ENCODE results near the gene NRN1.

The NRN1 gene

DNA sequence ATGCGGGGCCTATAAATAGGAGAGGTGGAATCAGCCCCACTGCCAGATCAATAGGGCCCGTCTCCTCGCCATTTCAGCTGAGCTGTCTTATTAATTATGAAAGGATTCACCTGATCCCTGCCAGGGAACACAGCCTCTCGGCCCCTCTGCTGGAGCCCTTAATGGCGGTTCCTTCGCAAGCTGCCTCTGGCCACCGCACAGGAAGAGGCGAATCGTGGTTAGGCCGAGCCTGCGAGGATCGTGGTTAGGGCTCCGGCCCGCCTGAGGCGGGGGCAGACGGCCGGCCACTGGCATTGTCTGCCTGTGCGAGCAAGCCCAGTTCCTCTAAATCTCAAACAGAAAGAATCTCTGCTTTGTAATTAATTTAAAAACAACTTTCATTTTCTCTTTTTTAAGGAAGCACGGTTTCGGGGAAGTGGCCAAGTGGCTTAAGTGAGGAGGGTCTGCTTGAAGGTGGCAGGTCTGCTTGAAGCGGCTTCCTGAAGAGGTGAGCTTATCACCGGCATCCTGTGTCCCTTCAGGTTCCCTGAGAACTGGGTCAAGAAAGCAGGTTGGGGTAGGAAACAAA, 9.2 kb downstream of the NRN1 start (continued):
- TF ChIP-seq, protein P1, sequence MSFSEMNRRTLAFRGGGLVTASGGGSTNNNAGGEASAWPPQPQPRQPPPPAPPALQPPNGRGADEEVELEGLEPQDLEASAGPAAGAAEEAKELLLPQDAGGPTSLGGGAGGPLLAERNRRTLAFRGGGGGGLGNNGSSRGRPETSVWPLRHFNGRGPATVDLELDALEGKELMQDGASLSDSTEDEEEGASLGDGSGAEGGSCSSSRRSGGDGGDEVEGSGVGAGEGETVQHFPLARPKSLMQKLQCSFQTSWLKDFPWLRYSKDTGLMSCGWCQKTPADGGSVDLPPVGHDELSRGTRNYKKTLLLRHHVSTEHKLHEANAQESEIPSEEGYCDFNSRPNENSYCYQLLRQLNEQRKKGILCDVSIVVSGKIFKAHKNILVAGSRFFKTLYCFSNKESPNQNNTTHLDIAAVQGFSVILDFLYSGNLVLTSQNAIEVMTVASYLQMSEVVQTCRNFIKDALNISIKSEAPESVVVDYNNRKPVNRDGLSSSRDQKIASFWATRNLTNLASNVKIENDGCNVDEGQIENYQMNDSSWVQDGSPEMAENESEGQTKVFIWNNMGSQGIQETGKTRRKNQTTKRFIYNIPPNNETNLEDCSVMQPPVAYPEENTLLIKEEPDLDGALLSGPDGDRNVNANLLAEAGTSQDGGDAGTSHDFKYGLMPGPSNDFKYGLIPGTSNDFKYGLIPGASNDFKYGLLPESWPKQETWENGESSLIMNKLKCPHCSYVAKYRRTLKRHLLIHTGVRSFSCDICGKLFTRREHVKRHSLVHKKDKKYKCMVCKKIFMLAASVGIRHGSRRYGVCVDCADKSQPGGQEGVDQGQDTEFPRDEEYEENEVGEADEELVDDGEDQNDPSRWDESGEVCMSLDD (tag by site-specific recombination; IDR thresholded peaks at IDR 0.05) = no peak
- peak; percentile 15 for TF ChIP-seq SP2 (tag by site-specific recombination; IDR thresholded peaks at IDR 0.05)
- TF ChIP-seq, protein P2, sequence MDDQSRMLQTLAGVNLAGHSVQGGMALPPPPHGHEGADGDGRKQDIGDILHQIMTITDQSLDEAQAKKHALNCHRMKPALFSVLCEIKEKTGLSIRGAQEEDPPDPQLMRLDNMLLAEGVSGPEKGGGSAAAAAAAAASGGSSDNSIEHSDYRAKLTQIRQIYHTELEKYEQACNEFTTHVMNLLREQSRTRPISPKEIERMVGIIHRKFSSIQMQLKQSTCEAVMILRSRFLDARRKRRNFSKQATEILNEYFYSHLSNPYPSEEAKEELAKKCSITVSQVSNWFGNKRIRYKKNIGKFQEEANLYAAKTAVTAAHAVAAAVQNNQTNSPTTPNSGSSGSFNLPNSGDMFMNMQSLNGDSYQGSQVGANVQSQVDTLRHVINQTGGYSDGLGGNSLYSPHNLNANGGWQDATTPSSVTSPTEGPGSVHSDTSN (CRISPR knock-in tag; IDR thresholded peaks at IDR 0.05) = no peak
- TF ChIP-seq, protein P3, sequence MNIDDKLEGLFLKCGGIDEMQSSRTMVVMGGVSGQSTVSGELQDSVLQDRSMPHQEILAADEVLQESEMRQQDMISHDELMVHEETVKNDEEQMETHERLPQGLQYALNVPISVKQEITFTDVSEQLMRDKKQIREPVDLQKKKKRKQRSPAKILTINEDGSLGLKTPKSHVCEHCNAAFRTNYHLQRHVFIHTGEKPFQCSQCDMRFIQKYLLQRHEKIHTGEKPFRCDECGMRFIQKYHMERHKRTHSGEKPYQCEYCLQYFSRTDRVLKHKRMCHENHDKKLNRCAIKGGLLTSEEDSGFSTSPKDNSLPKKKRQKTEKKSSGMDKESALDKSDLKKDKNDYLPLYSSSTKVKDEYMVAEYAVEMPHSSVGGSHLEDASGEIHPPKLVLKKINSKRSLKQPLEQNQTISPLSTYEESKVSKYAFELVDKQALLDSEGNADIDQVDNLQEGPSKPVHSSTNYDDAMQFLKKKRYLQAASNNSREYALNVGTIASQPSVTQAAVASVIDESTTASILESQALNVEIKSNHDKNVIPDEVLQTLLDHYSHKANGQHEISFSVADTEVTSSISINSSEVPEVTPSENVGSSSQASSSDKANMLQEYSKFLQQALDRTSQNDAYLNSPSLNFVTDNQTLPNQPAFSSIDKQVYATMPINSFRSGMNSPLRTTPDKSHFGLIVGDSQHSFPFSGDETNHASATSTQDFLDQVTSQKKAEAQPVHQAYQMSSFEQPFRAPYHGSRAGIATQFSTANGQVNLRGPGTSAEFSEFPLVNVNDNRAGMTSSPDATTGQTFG (tag by site-specific recombination; IDR thresholded peaks at IDR 0.05; ENCODE audit: borderline replicate concordance) = no peak
- TF ChIP-seq SETDB1 (IDR thresholded peaks at IDR 0.05; ENCODE audit: insufficient read length, low read length) = no peak
- no peak for TF ChIP-seq ZNF335 (tag by site-specific recombination; conservative IDR thresholded peaks at IDR 0.05)
- TF ChIP-seq ZNF133 (tag by site-specific recombination; IDR thresholded peaks at IDR 0.05) = no peak
- TF ChIP-seq ZFP69B (tag by site-specific recombination; IDR thresholded peaks at IDR 0.05) = no peak

DNA sequence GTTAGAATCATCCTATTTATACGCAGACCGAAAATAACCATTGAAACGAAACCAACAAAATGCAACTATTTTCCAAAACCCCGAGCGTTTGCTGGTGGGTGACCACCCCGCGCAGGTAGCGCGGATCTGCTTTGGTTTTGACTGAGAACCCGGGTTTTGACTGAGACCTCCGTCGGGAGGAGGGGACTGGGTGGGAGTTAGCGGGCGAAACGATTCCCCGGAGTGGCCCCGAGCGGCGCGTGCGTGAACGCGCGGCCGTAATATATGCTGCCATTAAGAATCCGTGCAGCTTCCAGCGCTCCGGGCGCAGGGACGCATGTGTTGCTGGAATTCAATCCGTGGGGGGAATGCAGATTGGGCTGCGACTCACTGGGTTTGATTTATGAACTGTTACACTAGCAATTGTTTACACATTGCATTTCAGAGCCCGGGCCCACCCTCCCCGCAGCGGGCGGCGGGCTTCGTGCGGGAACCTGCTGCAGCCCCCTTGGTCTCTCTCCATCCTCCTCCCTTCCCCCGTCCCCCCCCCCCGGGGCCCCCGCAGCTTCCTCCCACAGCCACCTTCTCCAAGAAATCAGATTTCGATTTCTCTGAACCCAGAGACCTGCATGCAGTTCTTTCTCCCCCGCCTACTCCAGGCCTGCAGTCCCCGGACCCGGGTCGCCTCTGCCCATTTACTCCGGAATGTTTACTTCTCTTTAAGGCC, 9.9 kb downstream of the NRN1 start:
- Histone ChIP-seq H3K4me3 (ENCODE audit: low read depth, low read length) (peak overlapping the region; percentile 62), H3K4me1 (ENCODE audit: control insufficient read depth, insufficient read depth, low read length) (peaks cover 3% of the 10 kb centered on the region), H3K36me3 (ENCODE audit: control insufficient read depth in 2 of 2, insufficient read depth in 1 of 2, low read length in 2 of 2) (peaks cover 7 to 19% of the 10 kb centered on the region in 2 experiments), H3K27ac (ENCODE audit: extremely low read depth, low read depth, low read length) (peak overlapping the region; percentile 83), H3K9me3 (ENCODE audit: control insufficient read depth, insufficient read depth, low read depth, low read length) (no peaks in the 10 kb centered on the region)
- POLR2A ChIA-PET = interaction anchor here (0.9 kb wide), 1 partner anchor 11 kb away, joined by 7 read pairs; no protein-coding TSS in a partner anchor
- CTCF ChIA-PET = no interaction called here
- TF ChIP-seq ZFP69B (tag by site-specific recombination; IDR thresholded peaks at IDR 0.05) (peak; percentile 61), ZBTB20 (tag by site-specific recombination; IDR thresholded peaks at IDR 0.05) (peak; percentile 68), MZF1 (tag by site-specific recombination; IDR thresholded peaks at IDR 0.05; ENCODE audit: borderline replicate concordance) (0 out of 2 replicates have a peak, but pooled peaks have one; percentile 29), ZNF239 (tag by site-specific recombination; IDR thresholded peaks at IDR 0.05) (no peak), ZNF140 (tag by site-specific recombination; IDR thresholded peaks at IDR 0.05) (no peak), ZNF621 (tag by site-specific recombination; IDR thresholded peaks at IDR 0.05) (no peak), ZFHX2 (tag by site-specific recombination; conservative IDR thresholded peaks at IDR 0.05) (no peak; the same call in 1 of the 2 replicates), ZBTB21 (tag by site-specific recombination; IDR thresholded peaks at IDR 0.05) (no peak), GLIS2 (tag by site-specific recombination; IDR thresholded peaks at IDR 0.05) (no peak; the same call in 1 of the 2 replicates), ZFP37 (tag by site-specific recombination; IDR thresholded peaks at IDR 0.05) (no peak), MYNN (tag by site-specific recombination; IDR thresholded peaks at IDR 0.05; ENCODE audit: borderline replicate concordance) (no peak)
- TF ChIP-seq, protein P4, sequence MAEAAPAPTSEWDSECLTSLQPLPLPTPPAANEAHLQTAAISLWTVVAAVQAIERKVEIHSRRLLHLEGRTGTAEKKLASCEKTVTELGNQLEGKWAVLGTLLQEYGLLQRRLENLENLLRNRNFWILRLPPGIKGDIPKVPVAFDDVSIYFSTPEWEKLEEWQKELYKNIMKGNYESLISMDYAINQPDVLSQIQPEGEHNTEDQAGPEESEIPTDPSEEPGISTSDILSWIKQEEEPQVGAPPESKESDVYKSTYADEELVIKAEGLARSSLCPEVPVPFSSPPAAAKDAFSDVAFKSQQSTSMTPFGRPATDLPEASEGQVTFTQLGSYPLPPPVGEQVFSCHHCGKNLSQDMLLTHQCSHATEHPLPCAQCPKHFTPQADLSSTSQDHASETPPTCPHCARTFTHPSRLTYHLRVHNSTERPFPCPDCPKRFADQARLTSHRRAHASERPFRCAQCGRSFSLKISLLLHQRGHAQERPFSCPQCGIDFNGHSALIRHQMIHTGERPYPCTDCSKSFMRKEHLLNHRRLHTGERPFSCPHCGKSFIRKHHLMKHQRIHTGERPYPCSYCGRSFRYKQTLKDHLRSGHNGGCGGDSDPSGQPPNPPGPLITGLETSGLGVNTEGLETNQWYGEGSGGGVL (tag by site-specific recombination; IDR thresholded peaks at IDR 0.05) = peak; percentile 64
- TF ChIP-seq, protein P5, sequence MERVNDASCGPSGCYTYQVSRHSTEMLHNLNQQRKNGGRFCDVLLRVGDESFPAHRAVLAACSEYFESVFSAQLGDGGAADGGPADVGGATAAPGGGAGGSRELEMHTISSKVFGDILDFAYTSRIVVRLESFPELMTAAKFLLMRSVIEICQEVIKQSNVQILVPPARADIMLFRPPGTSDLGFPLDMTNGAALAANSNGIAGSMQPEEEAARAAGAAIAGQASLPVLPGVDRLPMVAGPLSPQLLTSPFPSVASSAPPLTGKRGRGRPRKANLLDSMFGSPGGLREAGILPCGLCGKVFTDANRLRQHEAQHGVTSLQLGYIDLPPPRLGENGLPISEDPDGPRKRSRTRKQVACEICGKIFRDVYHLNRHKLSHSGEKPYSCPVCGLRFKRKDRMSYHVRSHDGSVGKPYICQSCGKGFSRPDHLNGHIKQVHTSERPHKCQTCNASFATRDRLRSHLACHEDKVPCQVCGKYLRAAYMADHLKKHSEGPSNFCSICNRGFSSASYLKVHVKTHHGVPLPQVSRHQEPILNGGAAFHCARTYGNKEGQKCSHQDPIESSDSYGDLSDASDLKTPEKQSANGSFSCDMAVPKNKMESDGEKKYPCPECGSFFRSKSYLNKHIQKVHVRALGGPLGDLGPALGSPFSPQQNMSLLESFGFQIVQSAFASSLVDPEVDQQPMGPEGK (tag by site-specific recombination; IDR thresholded peaks at IDR 0.05) = peak; percentile 23; the same call in 1 of the 2 replicates
- TF ChIP-seq, protein P6, sequence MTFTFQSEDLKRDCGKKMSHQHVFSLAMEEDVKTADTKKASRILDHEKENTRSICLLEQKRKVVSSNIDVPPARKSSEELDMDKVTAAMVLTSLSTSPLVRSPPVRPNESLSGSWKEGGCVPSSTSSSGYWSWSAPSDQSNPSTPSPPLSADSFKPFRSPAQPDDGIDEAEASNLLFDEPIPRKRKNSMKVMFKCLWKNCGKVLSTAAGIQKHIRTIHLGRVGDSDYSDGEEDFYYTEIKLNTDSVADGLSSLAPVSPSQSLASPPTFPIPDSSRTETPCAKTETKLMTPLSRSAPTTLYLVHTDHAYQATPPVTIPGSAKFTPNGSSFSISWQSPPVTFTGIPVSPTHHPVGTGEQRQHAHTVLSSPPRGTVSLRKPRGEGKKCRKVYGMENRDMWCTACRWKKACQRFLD (tag by site-specific recombination; IDR thresholded peaks at IDR 0.05) = no peak
- TF ChIP-seq, protein P7, sequence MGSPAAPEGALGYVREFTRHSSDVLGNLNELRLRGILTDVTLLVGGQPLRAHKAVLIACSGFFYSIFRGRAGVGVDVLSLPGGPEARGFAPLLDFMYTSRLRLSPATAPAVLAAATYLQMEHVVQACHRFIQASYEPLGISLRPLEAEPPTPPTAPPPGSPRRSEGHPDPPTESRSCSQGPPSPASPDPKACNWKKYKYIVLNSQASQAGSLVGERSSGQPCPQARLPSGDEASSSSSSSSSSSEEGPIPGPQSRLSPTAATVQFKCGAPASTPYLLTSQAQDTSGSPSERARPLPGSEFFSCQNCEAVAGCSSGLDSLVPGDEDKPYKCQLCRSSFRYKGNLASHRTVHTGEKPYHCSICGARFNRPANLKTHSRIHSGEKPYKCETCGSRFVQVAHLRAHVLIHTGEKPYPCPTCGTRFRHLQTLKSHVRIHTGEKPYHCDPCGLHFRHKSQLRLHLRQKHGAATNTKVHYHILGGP (tag by site-specific recombination; IDR thresholded peaks at IDR 0.05) = no peak
